Measurements from ENCODE around the gene SLC26A3.
"Not testable (repeated sequence)": the region's sequence is repeated elsewhere in the genome, so short reads cannot be mapped to it uniquely, and the experiment has no call there.

SLC26A3 gene

GRCh38 chr7:107803009-107803610 lies at the start of gene SLC26A3:
SLC26A3 (minus strand) TSS chr7:107803223; CDS start chr7:107794509, 8,714 bp downstream.
- no peak for DNase-seq (ENCODE audit: low spot score)

DNA sequence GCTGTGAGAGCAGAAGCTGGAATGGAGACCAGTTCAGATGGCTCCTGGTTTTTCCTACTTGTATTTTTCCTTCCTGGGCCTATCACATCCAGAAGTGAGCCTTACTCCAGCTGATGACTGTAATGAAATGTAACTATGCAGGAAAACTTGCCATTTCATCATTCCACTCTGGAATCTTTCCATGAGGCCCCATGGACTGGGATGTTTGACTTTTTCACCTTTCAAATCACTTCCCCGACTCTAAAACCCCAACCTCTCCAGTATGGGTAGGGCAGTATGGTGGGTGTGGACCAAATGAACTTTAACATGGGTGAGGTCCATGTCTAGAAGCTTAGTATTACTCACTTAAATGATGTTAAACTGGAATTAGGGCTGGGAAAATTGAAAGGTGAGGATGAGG lies 47.6 kb upstream of the SLC26A3 start:
- no peak for DNase-seq (ENCODE audit: low spot score)

DNA sequence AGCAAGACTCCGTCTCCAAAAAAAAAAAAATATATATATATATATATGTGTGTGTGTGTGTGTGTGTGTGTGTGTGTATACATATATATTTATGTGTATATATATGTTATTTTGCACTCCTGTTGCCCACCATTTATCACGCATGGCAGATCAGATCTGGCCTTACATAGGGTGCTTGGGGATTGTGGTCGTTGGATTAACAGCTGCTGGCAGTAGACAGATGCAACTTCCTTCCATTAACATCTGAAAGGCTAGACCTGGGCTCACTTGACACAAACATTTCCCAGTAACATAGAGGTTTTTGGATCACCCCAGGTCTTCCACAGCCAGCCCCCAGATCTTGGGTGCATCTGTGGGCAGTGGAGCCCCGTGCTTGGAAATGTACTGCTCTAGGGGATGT lies 47.2 kb upstream of the SLC26A3 start:
- DNase-seq (ENCODE audit: low spot score), result no peak

- not testable (repeated sequence) for DNase-seq (ENCODE audit: low spot score)
Observed at GRCh38 chr7:107848211-107848610, 45.2 kb upstream of the SLC26A3 start.

GRCh38 chr7:107847836-107848175 lies 44.8 kb upstream of the SLC26A3 start:
- not testable (repeated sequence) for DNase-seq (ENCODE audit: low spot score)

GRCh38 chr7:107847168-107847835 lies 44.3 kb upstream of the SLC26A3 start:
- DNase-seq (ENCODE audit: low spot score), result no peak

- DNase-seq (ENCODE audit: low spot score), result no peak
Observed at GRCh38 chr7:107846324-107846723, 43.3 kb upstream of the SLC26A3 start.

DNA sequence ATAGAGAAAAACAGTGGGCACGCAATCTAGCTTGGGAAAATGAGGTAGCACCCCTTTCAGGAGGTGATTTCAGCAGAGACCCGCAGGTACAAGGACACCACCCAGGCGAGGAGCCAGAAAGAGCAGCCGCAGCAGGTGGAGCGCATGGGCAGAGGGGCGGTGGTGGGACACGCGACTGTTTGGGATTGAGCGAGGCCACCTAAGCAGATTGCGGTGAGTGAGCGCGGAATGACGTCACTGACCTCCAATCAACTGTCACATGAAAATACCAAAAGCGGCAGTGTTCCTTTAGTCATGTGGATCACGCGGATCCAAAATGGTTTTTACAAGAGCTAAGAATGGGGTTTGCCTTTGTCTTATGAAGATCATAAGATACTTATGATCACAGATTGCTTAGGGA lies 40.2 kb upstream of the SLC26A3 start:
- DNase-seq (ENCODE audit: low spot score), result peak; percentile 15

- no peak for DNase-seq (ENCODE audit: low spot score)
Observed at GRCh38 chr7:107842213-107842612, 39.2 kb upstream of the SLC26A3 start.

- DNase-seq (ENCODE audit: low spot score), result no peak
Observed at GRCh38 chr7:107838816-107839565, 36.0 kb upstream of the SLC26A3 start.

DNA sequence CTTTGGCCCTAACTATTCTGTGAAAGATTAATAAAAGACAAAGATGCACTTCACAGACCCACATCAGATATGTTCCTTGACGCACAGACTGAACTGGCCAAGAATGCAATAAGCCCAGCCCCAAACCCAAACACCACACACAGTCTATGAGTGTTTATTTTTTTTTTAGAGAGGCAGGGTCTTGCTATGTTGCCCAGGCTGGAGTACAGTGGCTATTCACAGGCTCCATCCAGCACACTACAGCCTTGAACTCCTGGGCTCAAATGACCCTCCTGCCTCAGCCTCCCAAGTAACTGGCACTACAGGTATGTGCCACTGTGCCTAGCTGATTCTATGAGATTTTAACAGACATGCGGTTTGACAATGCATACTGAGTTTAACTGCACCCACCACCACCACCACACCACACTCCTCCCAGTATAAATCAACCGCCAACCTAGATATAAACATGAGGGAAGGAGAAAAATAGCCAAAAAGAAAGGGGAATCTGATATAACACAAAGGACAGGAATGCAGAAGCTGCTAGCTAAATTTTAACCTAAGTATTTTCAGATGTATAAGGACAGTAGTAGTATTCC lies 35.1 kb upstream of the SLC26A3 start:
- DNase-seq (ENCODE audit: low spot score), result no peak

- DNase-seq (ENCODE audit: low spot score), result no peak
Observed at GRCh38 chr7:107837145-107837512, 34.1 kb upstream of the SLC26A3 start.

GRCh38 chr7:107836237-107837144 lies 33.5 kb upstream of the SLC26A3 start:
- no peak for DNase-seq (ENCODE audit: low spot score)

- no peak for DNase-seq (ENCODE audit: low spot score)
Observed at GRCh38 chr7:107834401-107834800, 31.4 kb upstream of the SLC26A3 start.

DNA sequence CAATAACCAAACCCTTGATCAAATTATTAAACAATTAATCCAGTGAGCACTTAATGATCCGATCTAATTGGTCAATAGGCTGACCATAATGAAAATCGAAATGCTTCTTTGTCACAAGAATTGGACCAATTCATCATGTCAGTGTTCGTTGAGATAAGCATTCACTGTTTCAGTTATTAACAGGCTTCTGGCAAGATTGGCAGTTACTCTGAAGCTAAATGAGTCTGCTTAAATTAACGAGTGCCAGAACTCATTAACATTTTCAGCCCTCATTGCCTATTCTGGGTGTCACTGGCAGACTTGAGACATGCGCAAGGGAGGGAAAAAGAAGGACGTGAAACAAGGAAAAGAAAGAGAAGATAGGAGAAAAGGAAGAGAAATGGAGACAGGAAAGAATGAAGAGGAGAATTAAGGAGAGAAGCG lies 30.7 kb upstream of the SLC26A3 start:
- no peak for DNase-seq (ENCODE audit: low spot score)

DNA sequence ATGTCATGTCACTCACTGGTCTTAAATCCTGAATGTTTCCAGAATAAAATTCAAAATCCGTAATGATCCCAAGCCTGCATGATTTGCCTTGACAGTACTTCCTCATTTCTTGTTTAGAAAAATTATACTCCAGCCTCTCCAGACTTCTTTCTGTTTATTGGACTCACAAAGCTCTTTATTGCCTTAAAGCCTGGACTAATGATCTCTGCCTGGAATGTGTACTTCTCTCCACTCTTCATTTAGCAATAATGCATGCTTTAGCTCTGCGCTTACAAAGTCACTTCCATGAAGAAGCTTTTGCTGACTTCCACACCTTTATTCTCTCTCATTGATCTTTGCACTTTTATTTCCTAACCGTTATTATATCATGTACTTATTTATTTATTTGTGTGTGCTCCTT lies 27.4 kb upstream of the SLC26A3 start:
- DNase-seq (ENCODE audit: low spot score), result no peak

DNA sequence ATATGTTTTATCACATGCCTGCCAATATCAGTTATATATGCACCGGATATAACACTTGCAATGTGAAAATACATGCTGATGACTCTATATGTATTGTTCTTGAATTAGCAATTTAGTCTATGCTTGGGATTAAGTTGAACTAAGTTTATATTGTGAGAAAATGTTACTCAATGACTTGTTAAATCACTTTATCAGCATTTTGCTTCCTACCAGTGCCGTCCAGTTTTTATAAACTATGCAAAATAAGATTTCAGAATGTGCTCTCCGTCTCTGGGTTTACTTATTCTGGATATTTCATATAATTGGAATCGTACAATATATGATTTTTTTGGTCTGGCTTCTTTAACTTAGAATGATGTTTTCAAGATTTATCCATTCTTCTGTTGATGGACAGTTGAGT lies 25.5 kb upstream of the SLC26A3 start:
- DNase-seq (ENCODE audit: low spot score), result no peak

GRCh38 chr7:107827501-107827900 lies 24.5 kb upstream of the SLC26A3 start:
- no peak for DNase-seq (ENCODE audit: low spot score)

- no peak for DNase-seq (ENCODE audit: low spot score)
Observed at GRCh38 chr7:107826451-107826850, 23.4 kb upstream of the SLC26A3 start.

- DNase-seq (ENCODE audit: low spot score), result no peak
Observed at GRCh38 chr7:107824858-107825257, 21.8 kb upstream of the SLC26A3 start.

DNA sequence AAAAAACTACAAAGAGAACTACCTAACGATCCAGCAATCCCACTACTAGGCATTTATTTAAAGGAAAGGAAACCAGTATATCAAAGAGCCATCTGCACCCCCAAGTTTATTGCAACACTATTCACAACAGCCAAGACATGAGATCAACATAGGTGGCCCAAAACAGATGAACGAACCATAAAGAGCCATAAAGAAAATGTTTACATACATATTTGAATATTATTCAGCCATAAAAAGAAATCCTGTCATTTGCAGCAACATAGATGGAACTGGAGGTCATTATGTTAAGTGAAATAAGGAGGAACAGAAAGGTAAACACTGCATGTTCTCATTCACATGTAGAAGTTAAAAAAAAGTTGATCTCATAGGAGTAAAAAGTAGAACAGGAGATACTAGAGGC lies 15.6 kb upstream of the SLC26A3 start:
- no peak for DNase-seq (ENCODE audit: low spot score)

- DNase-seq (ENCODE audit: low spot score), result peak; percentile 22
Observed at GRCh38 chr7:107816011-107816566, 13.1 kb upstream of the SLC26A3 start.
